K562 (cell line): ENCODE data around the gene PSMB10. TPM values are rescaled to one million over a fixed set of nuclear protein-coding genes. Genes with fewer than 3 reads are reported as not detected.
A peak's percentile ranks its signal among the peaks of the same experiment; 100 is the strongest.

ENCODE experiments used
- ATAC-seq: fragments of 200-7000 bp; cut with Tn5 transposase; 3 replicates; pipeline ENCODE4 v1.9.1; 2020; ENCODE audit warnings: moderate library complexity
- BruUV-seq: library from RNA; stranded (reverse); fragments of 400-500 nt; replicated peaks from 2 replicates; lab custom pipeline; 2021; lab: Mats Ljungman, UMichigan
- CTCF ChIA-PET: fragments of 300-600 bp; formaldehyde crosslinking; extraction: SDS; loops from one replicate; lab custom pipeline; 2021; ENCODE audit warnings: low intra/inter-chr PET ratio; lab: Yijun Ruan, JAX
- POLR2A ChIA-PET: fragments of 300-600, 350-650 bp; sonication (Branson Sonifier 250); formaldehyde crosslinking; extraction: SDS; loops from one replicate; lab custom pipeline; 2021; ENCODE audit warnings: antibody characterized with exemption, inconsistent platforms; lab: Yijun Ruan, JAX
- DNase-seq, 4 experiments: peaks; one replicate each; pipeline versions ENCODE4 v3.0.0 to v3.0.0-alpha.2; 2011 to 2018; ENCODE audit warnings: low spot score in 3 of 4, mixed read lengths in 3 of 4; ENCODE audit errors: extremely low read depth in 1 of 4
- FAIRE-seq: peaks from 2 replicates; lab custom pipeline; 2011; peaks lifted over from hg19 to GRCh38; lab: Jason Lieb, UNC
- H2AFZ ChIP-seq: 2 replicates; pipeline ENCODE4 v1.6.0; 2011; ENCODE audit warnings: low read depth, low read length, control low read depth, inconsistent platforms
- H3K27ac ChIP-seq: fragments of 200-600 bp; 3 replicates; pipeline ENCODE4 v1.8.0; 2011; ENCODE audit warnings: low read depth, mild to moderate bottlenecking, control low read depth, inconsistent platforms, low read length, moderate library complexity, mixed read lengths; ENCODE audit errors: extremely low read depth
- H3K27me3 ChIP-seq, 2 experiments: fragments of 300-600 bp in 1 of 2; 2 replicates in 1 of 2; 3 replicates in 1 of 2; pipeline versions ENCODE4 v1.6.0 to v1.8.0; 2011; ENCODE audit warnings: inconsistent platforms in 2 of 2, low read length in 2 of 2, mild to moderate bottlenecking in 1 of 2, mixed read lengths in 1 of 2, moderate library complexity in 1 of 2; ENCODE audit not compliant: control insufficient read depth in 2 of 2, insufficient read depth in 2 of 2
- H3K36me3 ChIP-seq: fragments of 300-600 bp; 3 replicates; pipeline ENCODE4 v1.8.0; 2011; ENCODE audit warnings: mild to moderate bottlenecking, low read length, inconsistent platforms; ENCODE audit not compliant: control insufficient read depth, insufficient read depth
- H3K4me1 ChIP-seq, 2 experiments: fragments of 200-600 bp in 1 of 2; replicated peaks in 1 of 2; 2 replicates in 1 of 2; 3 replicates in 1 of 2; pipeline versions ENCODE4 v1.5.1 to v1.8.0; 2011; ENCODE audit warnings: inconsistent platforms in 2 of 2, low read length in 2 of 2, mild to moderate bottlenecking in 1 of 2, mixed read lengths in 1 of 2, moderate library complexity in 1 of 2; ENCODE audit not compliant: control insufficient read depth in 2 of 2, insufficient read depth in 2 of 2
- H3K4me2 ChIP-seq: 2 replicates; pipeline ENCODE4 v1.6.1; 2011; ENCODE audit warnings: low read length, control low read depth, inconsistent platforms, mixed read lengths; ENCODE audit not compliant: insufficient read depth
- H3K4me3 ChIP-seq: fragments of 200-600 bp; sonication (generic), shearing (Covaris generic); 2 replicates; pipeline ENCODE4 v1.5.1; 2016; ENCODE audit warnings: control low read depth, inconsistent platforms
- H3K79me2 ChIP-seq: fragments of 200-600 bp; 3 replicates; pipeline ENCODE4 v1.8.0; 2011; ENCODE audit warnings: low read length, inconsistent platforms; ENCODE audit not compliant: control insufficient read depth, insufficient read depth
- H3K9ac ChIP-seq, 2 experiments: 2 replicates each; pipeline versions ENCODE4 v1.6.0 to v1.6.1; 2011; ENCODE audit warnings: low read depth in 2 of 2, low read length in 2 of 2, control low read depth in 1 of 2, inconsistent platforms in 1 of 2, mild to moderate bottlenecking in 1 of 2, mixed read lengths in 1 of 2; ENCODE audit not compliant: insufficient read depth in 1 of 2
- H3K9me1 ChIP-seq: one replicate; pipeline ENCODE4 v1.6.0; 2011; ENCODE audit warnings: inconsistent platforms, mild to moderate bottlenecking, low read length, moderate library complexity; ENCODE audit not compliant: control insufficient read depth, insufficient read depth
- H3K9me3 ChIP-seq: replicated peaks from 2 replicates; pipeline ENCODE4 v1.5.1; 2011; ENCODE audit warnings: low read depth, low read length, inconsistent platforms; ENCODE audit not compliant: control insufficient read depth, insufficient read depth
- H4K20me1 ChIP-seq: replicated peaks from 2 replicates; pipeline ENCODE4 v1.6.1; 2011; ENCODE audit warnings: low read length, inconsistent platforms, mixed read lengths; ENCODE audit not compliant: control insufficient read depth, insufficient read depth
- HMG20B ChIP-seq: fragments of 250-450 bp; sonication (Bioruptor Pico); IDR thresholded peaks from 2 replicates; pipeline ENCODE4 v1.5.0; 2021; ENCODE audit warnings: mild to moderate bottlenecking
- PHF20 ChIP-seq: fragments of 450-650 bp; IDR thresholded peaks from 2 replicates; pipeline ENCODE4 v1.6.1; 2018; ENCODE audit not compliant: partially characterized antibody
- ZNF197 ChIP-seq: fragments of 200-800 bp; sonication (Bioruptor generic); IDR thresholded peaks from 2 replicates; pipeline ENCODE4 v1.6.1; 2016; ENCODE audit warnings: low read depth, missing genetic modification characterization, missing compliant biosample characterization
- WGBS: fragments of 100-300 bp; shearing (Covaris generic); methylation state at CpG from one replicate; pipeline ENCODE4 v1.1.6; 2016; ENCODE audit warnings: low coverage, mixed read lengths; ENCODE audit not compliant: insufficient coverage; ENCODE audit errors: missing lambda C conversion rate; 5-methylcytosine and 5-hydroxymethylcytosine counted together
- in situ Hi-C: fragments of 300-500 bp; cut with MboI; formaldehyde crosslinking; loops from 4 replicates; pipeline ENCODE4 v1.15.0; 2018; ENCODE audit warnings: inconsistent platforms, mixed read lengths
- intact Hi-C: fragments of 100-400 bp; cut with micrococcal nuclease; formaldehyde crosslinking; loops from 2 replicates; pipeline ENCODE4 v1.14.2; 2022
- polyA plus RNA-seq, 8 experiments: library from polyadenylated mRNA; depleted of rRNA in 4 of 8; stranded (reverse) in 5 of 8; unstranded in 3 of 8; fragments of >200 nt; fragmentation: Nextera tagmentation in 2 of 8; fragmentation: Illumina TruSeq in 1 of 8; extraction: Ambion mirVana in 2 of 8; extraction: Trizol in 1 of 8; gene quantifications; 2 replicates each; pipeline versions ENCODE4 v1.2.1 to v1.2.3, GENCODE V29; 2011 to 2014; ENCODE audit warnings: inconsistent platforms in 1 of 8, missing spikeins in 1 of 8
- total RNA-seq, 7 experiments: library from RNA; depleted of rRNA in 6 of 7; stranded (reverse); fragments of >200 nt in 6 of 7; fragmentation: Illumina TruSeq in 2 of 7; extraction: Trizol in 2 of 7; gene quantifications; 2 replicates each; pipeline versions ENCODE4 v1.2.1 to v1.2.3, GENCODE V29; 2011 to 2021; ENCODE audit warnings: low replicate concordance in 1 of 7
- TF ChIP-seq, protein P1 (sequence below): fragments of 250-450 bp; sonication (Bioruptor Pico); IDR thresholded peaks from 2 replicates; pipeline ENCODE4 v1.4.0; 2020; ENCODE audit warnings: mild to moderate bottlenecking, moderate library complexity
- TF ChIP-seq, protein P2 (sequence below): fragments of 450-650 bp; conservative IDR thresholded peaks from 2 replicates; pipeline ENCODE4 v1.6.1; 2016; ENCODE audit warnings: missing genetic modification characterization, low read depth, mild to moderate bottlenecking, control low read depth, missing compliant biosample characterization
- TF ChIP-seq, protein P3 (sequence below): fragments of 250-450 bp; sonication (Bioruptor Pico); IDR thresholded peaks from 2 replicates; pipeline ENCODE4 v1.4.0; 2020; ENCODE audit warnings: mild to moderate bottlenecking
- TF ChIP-seq, protein P4 (sequence below): fragments of 250-450 bp; sonication (Bioruptor Pico); IDR thresholded peaks from 2 replicates; pipeline ENCODE4 v1.5.0; 2021

Gene PSMB10
- total and polyA plus RNA-seq, 9 of the 15 experiments (the other 6 are each of a cell fraction or from before 2014, with no cell fraction given), result 11.7 to 105 (median 51.0) TPM

DNA sequence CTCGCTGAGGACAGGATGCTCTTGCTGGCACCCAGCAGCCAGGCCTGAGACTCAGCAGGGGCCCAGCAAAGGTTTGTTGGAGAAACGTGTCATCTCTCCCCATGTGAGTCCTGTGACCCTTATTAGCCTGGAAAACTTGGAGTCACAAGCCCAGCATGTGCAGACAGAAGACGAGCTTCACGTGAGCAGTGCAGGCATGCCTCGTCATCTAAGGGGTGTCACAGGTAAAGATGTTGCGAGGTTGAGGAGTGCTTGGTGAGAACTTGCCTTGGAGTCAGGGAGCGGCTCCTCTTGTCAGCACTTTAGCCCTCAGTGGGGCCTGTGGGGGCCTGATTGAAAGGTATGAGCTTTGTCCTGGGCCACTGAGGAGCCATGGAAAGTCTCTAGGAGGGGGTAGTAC lies 2.8 kb downstream of the PSMB10 start:
- no peak for FAIRE-seq
- DNase-seq, result no peak
- H3K36me3 ChIP-seq, result peaks cover 30% of the 10 kb centered on the region; the same call in 2 of the 3 replicates
- ChIA-PET POLR2A (interaction anchor here (0.6 to 1.4 kb wide), 14 partner anchors 8 to 422 kb away, joined by 3 to 4 read pairs (median 3); partner anchors contain the start of genes NUTF2 and PSKH1), CTCF (interaction anchor here (0.6 kb wide), 1 partner anchor 10 kb away, joined by 5 read pairs; the partner anchor contains the start of gene LCAT)
- ATAC-seq, result no peak
- TF ChIP-seq, protein P1, sequence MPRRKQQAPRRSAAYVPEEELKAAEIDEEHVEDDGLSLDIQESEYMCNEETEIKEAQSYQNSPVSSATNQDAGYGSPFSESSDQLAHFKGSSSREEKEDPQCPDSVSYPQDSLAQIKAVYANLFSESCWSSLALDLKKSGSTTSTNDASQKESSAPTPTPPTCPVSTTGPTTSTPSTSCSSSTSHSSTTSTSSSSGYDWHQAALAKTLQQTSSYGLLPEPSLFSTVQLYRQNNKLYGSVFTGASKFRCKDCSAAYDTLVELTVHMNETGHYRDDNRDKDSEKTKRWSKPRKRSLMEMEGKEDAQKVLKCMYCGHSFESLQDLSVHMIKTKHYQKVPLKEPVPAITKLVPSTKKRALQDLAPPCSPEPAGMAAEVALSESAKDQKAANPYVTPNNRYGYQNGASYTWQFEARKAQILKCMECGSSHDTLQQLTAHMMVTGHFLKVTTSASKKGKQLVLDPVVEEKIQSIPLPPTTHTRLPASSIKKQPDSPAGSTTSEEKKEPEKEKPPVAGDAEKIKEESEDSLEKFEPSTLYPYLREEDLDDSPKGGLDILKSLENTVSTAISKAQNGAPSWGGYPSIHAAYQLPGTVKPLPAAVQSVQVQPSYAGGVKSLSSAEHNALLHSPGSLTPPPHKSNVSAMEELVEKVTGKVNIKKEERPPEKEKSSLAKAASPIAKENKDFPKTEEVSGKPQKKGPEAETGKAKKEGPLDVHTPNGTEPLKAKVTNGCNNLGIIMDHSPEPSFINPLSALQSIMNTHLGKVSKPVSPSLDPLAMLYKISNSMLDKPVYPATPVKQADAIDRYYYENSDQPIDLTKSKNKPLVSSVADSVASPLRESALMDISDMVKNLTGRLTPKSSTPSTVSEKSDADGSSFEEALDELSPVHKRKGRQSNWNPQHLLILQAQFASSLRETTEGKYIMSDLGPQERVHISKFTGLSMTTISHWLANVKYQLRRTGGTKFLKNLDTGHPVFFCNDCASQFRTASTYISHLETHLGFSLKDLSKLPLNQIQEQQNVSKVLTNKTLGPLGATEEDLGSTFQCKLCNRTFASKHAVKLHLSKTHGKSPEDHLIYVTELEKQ, result no peak
- TF ChIP-seq PHF20, result no peak
- TF ChIP-seq, protein P2, sequence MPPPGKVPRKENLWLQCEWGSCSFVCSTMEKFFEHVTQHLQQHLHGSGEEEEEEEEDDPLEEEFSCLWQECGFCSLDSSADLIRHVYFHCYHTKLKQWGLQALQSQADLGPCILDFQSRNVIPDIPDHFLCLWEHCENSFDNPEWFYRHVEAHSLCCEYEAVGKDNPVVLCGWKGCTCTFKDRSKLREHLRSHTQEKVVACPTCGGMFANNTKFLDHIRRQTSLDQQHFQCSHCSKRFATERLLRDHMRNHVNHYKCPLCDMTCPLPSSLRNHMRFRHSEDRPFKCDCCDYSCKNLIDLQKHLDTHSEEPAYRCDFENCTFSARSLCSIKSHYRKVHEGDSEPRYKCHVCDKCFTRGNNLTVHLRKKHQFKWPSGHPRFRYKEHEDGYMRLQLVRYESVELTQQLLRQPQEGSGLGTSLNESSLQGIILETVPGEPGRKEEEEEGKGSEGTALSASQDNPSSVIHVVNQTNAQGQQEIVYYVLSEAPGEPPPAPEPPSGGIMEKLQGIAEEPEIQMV (tag), result no peak
- TF ChIP-seq, protein P3, sequence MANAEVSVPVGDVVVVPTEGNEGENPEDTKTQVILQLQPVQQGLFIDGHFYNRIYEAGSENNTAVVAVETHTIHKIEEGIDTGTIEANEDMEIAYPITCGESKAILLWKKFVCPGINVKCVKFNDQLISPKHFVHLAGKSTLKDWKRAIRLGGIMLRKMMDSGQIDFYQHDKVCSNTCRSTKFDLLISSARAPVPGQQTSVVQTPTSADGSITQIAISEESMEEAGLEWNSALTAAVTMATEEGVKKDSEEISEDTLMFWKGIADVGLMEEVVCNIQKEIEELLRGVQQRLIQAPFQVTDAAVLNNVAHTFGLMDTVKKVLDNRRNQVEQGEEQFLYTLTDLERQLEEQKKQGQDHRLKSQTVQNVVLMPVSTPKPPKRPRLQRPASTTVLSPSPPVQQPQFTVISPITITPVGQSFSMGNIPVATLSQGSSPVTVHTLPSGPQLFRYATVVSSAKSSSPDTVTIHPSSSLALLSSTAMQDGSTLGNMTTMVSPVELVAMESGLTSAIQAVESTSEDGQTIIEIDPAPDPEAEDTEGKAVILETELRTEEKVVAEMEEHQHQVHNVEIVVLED (CRISPR knock-in tag), result no peak
- no peak for TF ChIP-seq HMG20B (CRISPR knock-in tag)
- TF ChIP-seq ZNF197 (CRISPR knock-in tag), result no peak
- TF ChIP-seq, protein P4, sequence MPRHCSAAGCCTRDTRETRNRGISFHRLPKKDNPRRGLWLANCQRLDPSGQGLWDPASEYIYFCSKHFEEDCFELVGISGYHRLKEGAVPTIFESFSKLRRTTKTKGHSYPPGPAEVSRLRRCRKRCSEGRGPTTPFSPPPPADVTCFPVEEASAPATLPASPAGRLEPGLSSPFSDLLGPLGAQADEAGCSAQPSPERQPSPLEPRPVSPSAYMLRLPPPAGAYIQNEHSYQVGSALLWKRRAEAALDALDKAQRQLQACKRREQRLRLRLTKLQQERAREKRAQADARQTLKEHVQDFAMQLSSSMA (CRISPR knock-in tag), result no peak
- H4K20me1 ChIP-seq, result no peaks in the 10 kb centered on the region; the same call in 1 of the 2 replicates
- H3K27me3 ChIP-seq, result no peaks in the 10 kb centered on the region
- peaks cover 42% of the 10 kb centered on the region for H3K79me2 ChIP-seq
- intact Hi-C loops (loop anchor here (10.0 kb wide), 1 partner anchor 409 kb away; the partner anchor contains the start of gene RIPOR1), in situ Hi-C loops (no loop called here)
- peaks cover 17 to 61% of the 10 kb centered on the region in 2 experiments for H3K4me1 ChIP-seq
- 74% methylated on average over 7 of the region's 7 CpGs for WGBS
- no peaks in the 10 kb centered on the region for H3K9me1 ChIP-seq
- H3K9ac ChIP-seq, result peak overlapping the region; percentile 90 to 98; a peak in 2 of 4 replicates
- H3K9me3 ChIP-seq, result no peaks in the 10 kb centered on the region
- BruUV-seq, result no TSS peak
- H3K4me2 ChIP-seq, result peak overlapping the region; percentile 99; the same call in 1 of the 2 replicates
- 0 out of 3 replicates have a peak overlapping the region, but pooled peaks have one; percentile 66 for H3K27ac ChIP-seq
- H2AFZ ChIP-seq, result no peak overlapping the region
- H3K4me3 ChIP-seq, result peak overlapping the region; percentile 85; the same call in 1 of the 2 replicates
